Astrocyte (in vitro differentiated cells and primary cell): Measurements from ENCODE around the gene TMEM237.

Source experiments
- EZH2 ChIP-seq: IDR thresholded peaks from 2 replicates; pipeline ENCODE4 v1.6.1; 2012; ENCODE audit warnings: mild to moderate bottlenecking, low read length, inconsistent platforms; ENCODE audit not compliant: insufficient read depth
- TF ChIP-seq, protein P1 (sequence below): IDR thresholded peaks from 2 replicates; pipeline ENCODE4 v1.5.1; 2011; ENCODE audit warnings: low read depth, mild to moderate bottlenecking, inconsistent platforms, low read length, moderate library complexity; ENCODE audit not compliant: insufficient read depth

DNA sequence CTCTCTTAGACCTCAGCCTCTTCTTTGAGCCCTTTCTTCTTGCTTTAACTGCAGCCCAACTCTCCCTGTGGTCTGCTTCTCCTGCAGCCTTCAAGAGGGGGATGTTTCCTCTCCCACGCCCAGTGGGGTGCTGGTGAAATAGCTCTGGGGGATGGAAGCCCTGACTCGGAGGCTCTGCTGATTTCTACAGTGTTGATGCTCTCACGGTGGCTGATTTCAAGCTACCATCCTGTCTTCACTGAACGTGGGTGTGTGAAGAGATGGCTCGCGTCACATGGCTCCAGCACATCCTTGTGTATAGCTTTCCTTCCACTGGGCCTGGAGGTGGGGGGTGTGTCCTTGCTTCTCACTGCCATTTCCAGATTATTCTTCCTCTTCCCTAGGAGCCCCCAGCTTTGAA is 35.1 kb upstream of the TMEM237 start:
- no peak for TF ChIP-seq EZH2
- TF ChIP-seq, protein P1, sequence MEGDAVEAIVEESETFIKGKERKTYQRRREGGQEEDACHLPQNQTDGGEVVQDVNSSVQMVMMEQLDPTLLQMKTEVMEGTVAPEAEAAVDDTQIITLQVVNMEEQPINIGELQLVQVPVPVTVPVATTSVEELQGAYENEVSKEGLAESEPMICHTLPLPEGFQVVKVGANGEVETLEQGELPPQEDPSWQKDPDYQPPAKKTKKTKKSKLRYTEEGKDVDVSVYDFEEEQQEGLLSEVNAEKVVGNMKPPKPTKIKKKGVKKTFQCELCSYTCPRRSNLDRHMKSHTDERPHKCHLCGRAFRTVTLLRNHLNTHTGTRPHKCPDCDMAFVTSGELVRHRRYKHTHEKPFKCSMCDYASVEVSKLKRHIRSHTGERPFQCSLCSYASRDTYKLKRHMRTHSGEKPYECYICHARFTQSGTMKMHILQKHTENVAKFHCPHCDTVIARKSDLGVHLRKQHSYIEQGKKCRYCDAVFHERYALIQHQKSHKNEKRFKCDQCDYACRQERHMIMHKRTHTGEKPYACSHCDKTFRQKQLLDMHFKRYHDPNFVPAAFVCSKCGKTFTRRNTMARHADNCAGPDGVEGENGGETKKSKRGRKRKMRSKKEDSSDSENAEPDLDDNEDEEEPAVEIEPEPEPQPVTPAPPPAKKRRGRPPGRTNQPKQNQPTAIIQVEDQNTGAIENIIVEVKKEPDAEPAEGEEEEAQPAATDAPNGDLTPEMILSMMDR = no peak
